ENCODE results near the gene KSR1.

GRCh38 chr17:27548369-27548768, 92.1 kb downstream of the KSR1 start:
- no peak for TF ChIP-seq POLR2A (IDR thresholded peaks at IDR 0.05)
- no peak for TF ChIP-seq EP300 (IDR thresholded peaks at IDR 0.05)
- no peak for TF ChIP-seq CTCF (IDR thresholded peaks at IDR 0.05)

All from upper lobe of left lung (tissue), 4 donors.